Activated B cell treated with CpG ODN at 0.5 μM for 24 hours (primary cell): ENCODE data around the gene DYRK1B. TPM values are rescaled to one million over a fixed set of nuclear protein-coding genes. Genes with fewer than 3 reads are reported as not detected.

ENCODE experiments used
- ATAC-seq: fragments of 200-7000 bp; cut with Tn5 transposase; one replicate; pipeline ENCODE4 v1.10.0; 2021; ENCODE audit warnings: low read depth, mild to moderate bottlenecking, moderate library complexity
- CTCF ChIA-PET: fragments of 350-600 bp; sonication (Branson Sonifier 250); formaldehyde crosslinking; loops from one replicate; lab custom pipeline; 2021; ENCODE audit warnings: antibody characterized with exemption; lab: Charles Lee
- POLR2A ChIA-PET: fragments of 350-600 bp; sonication (Branson Sonifier 250); formaldehyde crosslinking; loops from one replicate; lab custom pipeline; 2021; ENCODE audit warnings: antibody characterized with exemption; lab: Charles Lee
- DNase-seq: peaks from one replicate; pipeline ENCODE4 v3.0.0; 2022
- H3K27ac Mint-ChIP-seq: one replicate; pipeline ENCODE4 v1.8.0; 2020; ENCODE audit warnings: mixed read lengths
- H3K27me3 Mint-ChIP-seq: one replicate; pipeline ENCODE4 v1.8.0; 2021; ENCODE audit warnings: mixed read lengths
- H3K36me3 Mint-ChIP-seq: one replicate; pipeline ENCODE4 v1.8.0; 2021; ENCODE audit warnings: low read depth, mixed read lengths
- H3K4me1 Mint-ChIP-seq: one replicate; pipeline ENCODE4 v1.8.0; 2021; ENCODE audit warnings: mixed read lengths
- H3K4me3 Mint-ChIP-seq: one replicate; pipeline ENCODE4 v1.8.0; 2020; ENCODE audit warnings: mild to moderate bottlenecking, mixed read lengths
- H3K9me3 Mint-ChIP-seq: one replicate; pipeline ENCODE4 v1.8.0; 2020; ENCODE audit warnings: mixed read lengths
- intact Hi-C: fragments of 100-400 bp; cut with micrococcal nuclease; formaldehyde crosslinking; loops from one replicate; pipeline ENCODE4 v1.15.1; 2024
- total RNA-seq: library from RNA; stranded (reverse); gene quantifications from 2 replicates; pipeline ENCODE4 v1.2.3, GENCODE V29; 2022
- TF ChIP-seq, protein P1 (sequence below): fragments of 200-600 bp; IDR thresholded peaks from one replicate; pipeline ENCODE4 v1.8.0; 2022; ENCODE audit warnings: antibody characterized with exemption, mild to moderate bottlenecking

DYRK1B gene
- total RNA-seq, 1 donor from 2014 or later = 17.2 TPM

DNA sequence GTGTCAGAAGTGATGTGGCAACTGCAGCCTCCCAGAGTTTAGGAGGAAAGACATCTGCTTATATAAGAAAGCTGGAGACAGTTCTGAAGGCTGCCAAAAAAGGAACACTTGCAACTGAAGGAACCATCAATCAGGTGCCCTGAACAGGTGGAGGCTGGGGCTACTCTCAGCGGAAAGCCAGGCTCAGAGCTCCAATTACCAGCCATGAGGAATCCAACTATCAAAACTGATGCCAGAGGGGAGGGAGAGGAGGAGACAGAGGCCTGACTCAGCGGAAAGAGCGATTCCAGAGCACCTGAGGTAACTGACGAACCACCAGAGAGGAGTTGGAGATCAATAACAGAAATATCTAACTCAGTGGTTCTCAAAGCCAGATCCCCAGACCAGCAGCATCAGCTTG lies 31.0 kb downstream of the DYRK1B start:
- Mint-ChIP-seq H3K27me3 (peaks cover 21% of the 10 kb centered on the region), H3K27ac (no peak overlapping the region), H3K9me3 (no peaks in the 10 kb centered on the region), H3K36me3 (no peaks in the 10 kb centered on the region), H3K4me3 (no peak overlapping the region), H3K4me1 (no peaks in the 10 kb centered on the region)
- CTCF ChIA-PET = interaction anchor here (1.0 to 2.4 kb wide), 3 partner anchors 11 to 38 kb away, joined by 3 to 13 read pairs (median 4); no protein-coding TSS in a partner anchor
- TF ChIP-seq, protein P1, sequence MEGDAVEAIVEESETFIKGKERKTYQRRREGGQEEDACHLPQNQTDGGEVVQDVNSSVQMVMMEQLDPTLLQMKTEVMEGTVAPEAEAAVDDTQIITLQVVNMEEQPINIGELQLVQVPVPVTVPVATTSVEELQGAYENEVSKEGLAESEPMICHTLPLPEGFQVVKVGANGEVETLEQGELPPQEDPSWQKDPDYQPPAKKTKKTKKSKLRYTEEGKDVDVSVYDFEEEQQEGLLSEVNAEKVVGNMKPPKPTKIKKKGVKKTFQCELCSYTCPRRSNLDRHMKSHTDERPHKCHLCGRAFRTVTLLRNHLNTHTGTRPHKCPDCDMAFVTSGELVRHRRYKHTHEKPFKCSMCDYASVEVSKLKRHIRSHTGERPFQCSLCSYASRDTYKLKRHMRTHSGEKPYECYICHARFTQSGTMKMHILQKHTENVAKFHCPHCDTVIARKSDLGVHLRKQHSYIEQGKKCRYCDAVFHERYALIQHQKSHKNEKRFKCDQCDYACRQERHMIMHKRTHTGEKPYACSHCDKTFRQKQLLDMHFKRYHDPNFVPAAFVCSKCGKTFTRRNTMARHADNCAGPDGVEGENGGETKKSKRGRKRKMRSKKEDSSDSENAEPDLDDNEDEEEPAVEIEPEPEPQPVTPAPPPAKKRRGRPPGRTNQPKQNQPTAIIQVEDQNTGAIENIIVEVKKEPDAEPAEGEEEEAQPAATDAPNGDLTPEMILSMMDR = no peak
- ATAC-seq (no peak), DNase-seq (no peak)
- intact Hi-C loops = no loop called here
- POLR2A ChIA-PET = no interaction called here

DNA sequence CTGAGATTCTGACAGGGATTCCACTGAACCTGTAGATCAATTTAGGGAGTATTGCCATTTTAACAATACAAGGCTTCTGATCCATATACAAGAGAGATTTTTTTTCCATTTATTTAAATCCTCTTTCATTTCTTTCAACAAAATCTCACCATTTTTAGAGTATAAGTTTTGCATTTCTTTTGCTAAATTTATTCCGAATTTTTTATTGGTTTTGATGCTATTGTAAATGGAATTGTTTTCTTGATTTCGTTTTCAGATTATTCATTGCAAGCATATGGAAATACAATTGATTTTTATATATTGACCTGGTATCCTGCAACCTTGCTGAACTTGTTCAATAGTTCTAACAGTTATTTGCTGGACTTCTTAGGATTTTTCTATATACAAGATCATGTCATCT lies 36.9 kb downstream of the DYRK1B start:
- H3K4me1 Mint-ChIP-seq = peaks cover 7% of the 10 kb centered on the region
- H3K36me3 Mint-ChIP-seq = no peaks in the 10 kb centered on the region
- ATAC-seq = no peak
- intact Hi-C loops = no loop called here
- POLR2A ChIA-PET = no interaction called here
- H3K9me3 Mint-ChIP-seq = no peaks in the 10 kb centered on the region
- no peak for DNase-seq
- no peak overlapping the region for H3K27ac Mint-ChIP-seq
- H3K27me3 Mint-ChIP-seq = no peaks in the 10 kb centered on the region
- CTCF ChIA-PET = no interaction called here
- TF ChIP-seq, protein P1 = no peak
- no peak overlapping the region for H3K4me3 Mint-ChIP-seq

DNA sequence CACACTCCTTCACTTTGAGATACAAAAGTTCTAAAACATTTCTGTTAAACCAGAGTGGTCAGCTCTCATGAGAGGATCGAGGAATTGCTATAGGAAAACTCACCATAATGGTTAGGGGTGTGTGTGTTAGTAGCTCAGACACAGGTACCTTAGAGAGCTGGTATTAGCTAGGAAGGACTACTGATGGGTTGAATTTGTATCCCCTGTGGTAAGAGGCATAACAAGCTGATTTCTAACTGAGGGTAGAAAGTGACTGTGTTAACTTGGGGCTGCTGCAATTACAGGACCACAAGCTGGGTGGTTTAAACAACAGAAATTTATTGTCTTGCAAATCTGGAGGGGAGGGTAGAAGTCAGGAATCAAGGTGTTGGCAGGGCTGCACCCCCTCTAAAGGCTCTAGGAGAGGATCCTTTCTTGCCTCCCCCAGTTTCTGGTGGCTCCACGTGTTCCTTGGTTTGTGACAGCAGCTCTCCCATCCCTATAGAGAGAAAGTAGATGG lies 37.9 kb downstream of the DYRK1B start:
- ChIA-PET CTCF (interaction anchor here (6.9 kb wide), 1 partner anchor 49 kb away, joined by 90 read pairs; the partner anchor contains the start of gene FBL), POLR2A (no interaction called here)
- Mint-ChIP-seq H3K4me1 (peaks cover 7% of the 10 kb centered on the region), H3K27ac (no peak overlapping the region), H3K4me3 (no peak overlapping the region), H3K36me3 (no peaks in the 10 kb centered on the region), H3K27me3 (no peaks in the 10 kb centered on the region), H3K9me3 (no peaks in the 10 kb centered on the region)
- DNase-seq (no peak), ATAC-seq (no peak)
- TF ChIP-seq, protein P1 = no peak
- intact Hi-C loops = no loop called here

DNA sequence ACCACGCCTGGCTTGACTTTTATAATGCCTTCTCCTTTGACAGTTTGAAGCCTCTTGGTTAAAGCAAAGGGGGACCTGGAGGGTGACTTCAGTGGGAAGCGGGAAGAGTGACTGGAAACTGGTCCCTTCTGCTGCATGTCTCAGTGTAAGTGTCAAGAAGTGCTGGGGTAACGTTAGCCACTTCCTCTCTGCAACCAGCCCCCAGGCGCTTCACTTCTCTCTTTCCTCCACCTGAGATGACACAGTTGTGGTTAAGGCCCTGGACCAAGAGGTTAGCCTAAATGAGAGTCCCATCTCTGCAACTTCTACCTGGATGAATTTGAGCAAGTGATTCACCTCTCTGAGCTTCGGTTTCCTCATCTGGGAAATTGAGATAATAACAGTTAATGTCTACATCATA lies 39.0 kb downstream of the DYRK1B start:
- TF ChIP-seq, protein P1 = no peak
- Mint-ChIP-seq H3K4me3 (no peak overlapping the region), H3K4me1 (peaks cover 7% of the 10 kb centered on the region), H3K27ac (no peak overlapping the region), H3K27me3 (no peaks in the 10 kb centered on the region), H3K36me3 (no peaks in the 10 kb centered on the region), H3K9me3 (no peaks in the 10 kb centered on the region)
- ChIA-PET CTCF (interaction anchor here (6.9 kb wide), 1 partner anchor 50 kb away, joined by 90 read pairs; the partner anchor contains the start of gene FBL), POLR2A (interaction anchor here (0.6 kb wide), 2 partner anchors 202 to 303 kb away, joined by 5 to 9 read pairs; no protein-coding TSS in a partner anchor)
- intact Hi-C loops = no loop called here
- ATAC-seq (no peak), DNase-seq (no peak)

DNA sequence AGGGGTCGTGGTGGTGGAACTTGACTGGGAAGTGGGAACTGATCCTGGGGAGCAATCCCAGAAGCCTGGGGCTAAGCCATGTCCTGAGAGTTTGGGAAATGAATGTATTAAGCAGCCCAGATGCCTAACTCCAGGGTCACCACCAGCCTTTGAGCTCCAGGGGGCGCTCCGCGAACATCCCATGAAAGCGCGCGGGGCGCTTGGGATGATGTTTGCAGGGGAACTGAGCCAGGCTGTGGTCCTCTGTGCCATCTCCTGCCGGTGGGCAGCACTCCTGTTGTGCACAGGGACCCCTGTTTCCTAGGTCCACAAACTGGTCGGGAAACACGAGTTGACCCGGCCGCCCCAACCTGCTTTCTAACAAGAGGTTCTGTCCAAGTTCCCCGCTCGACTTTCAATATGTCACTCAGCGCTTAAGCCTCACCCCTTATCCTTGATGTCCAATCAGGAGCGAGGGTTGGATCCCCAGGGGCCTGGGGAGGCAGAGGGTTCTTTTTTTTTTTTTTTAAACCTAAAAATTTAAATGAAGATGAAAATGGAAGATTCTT lies 40.9 kb downstream of the DYRK1B start:
- Mint-ChIP-seq H3K4me1 (peaks cover 7% of the 10 kb centered on the region), H3K27me3 (peaks cover 3% of the 10 kb centered on the region), H3K9me3 (peaks cover 6% of the 10 kb centered on the region), H3K36me3 (no peaks in the 10 kb centered on the region), H3K27ac (no peak overlapping the region), H3K4me3 (peak overlapping the region; percentile 78)
- ATAC-seq = peak; percentile 97
- DNase-seq = peak; percentile 67
- POLR2A ChIA-PET = interaction anchor here (1.0 to 1.7 kb wide), 4 partner anchors 51 to 204 kb away, joined by 3 to 8 read pairs (median 4); partner anchors contain the start of genes FBL, PSMC4 and ZNF546
- CTCF ChIA-PET = interaction anchor here (0.6 to 6.9 kb wide), 11 partner anchors 9 to 512 kb away, joined by 3 to 90 read pairs (median 4); partner anchors contain the start of genes FBL and PSMC4
- TF ChIP-seq, protein P1 = peak; percentile 49
- intact Hi-C loops = loop anchor here (1.0 kb wide), 3 partner anchors 31 to 177 kb away; no protein-coding TSS in a partner anchor
